Keratinocyte (primary cell): ENCODE measurements around the gene COIL. TPM values are rescaled to one million over a fixed set of nuclear protein-coding genes. Genes with fewer than 3 reads are reported as not detected.

ENCODE experiments used
- DNase-seq: peaks from one replicate; pipeline ENCODE4 v3.0.0-alpha.2; 2011; ENCODE audit warnings: low read depth, missing footprints, low spot score
- FAIRE-seq: peaks from 2 replicates; lab custom pipeline; 2011; peaks lifted over from hg19 to GRCh38; lab: Jason Lieb, UNC
- H2AFZ ChIP-seq: 2 replicates; pipeline ENCODE4 v1.6.0; 2012; ENCODE audit warnings: low read length, control low read depth, inconsistent platforms; ENCODE audit not compliant: control insufficient read depth
- H3K27ac ChIP-seq: 2 replicates; pipeline ENCODE4 v1.5.1; 2011; ENCODE audit warnings: low read length; ENCODE audit not compliant: control insufficient read depth, insufficient read depth
- H3K27me3 ChIP-seq: 3 replicates; pipeline ENCODE4 v1.6.0; 2011; ENCODE audit warnings: low read length; ENCODE audit not compliant: control insufficient read depth, insufficient read depth; ENCODE audit errors: extremely low read depth
- H3K36me3 ChIP-seq, 2 experiments: 2 replicates in 1 of 2; 3 replicates in 1 of 2; pipeline ENCODE4 v1.5.1; 2011; ENCODE audit warnings: low read length in 2 of 2, mild to moderate bottlenecking in 1 of 2; ENCODE audit not compliant: control insufficient read depth in 2 of 2, insufficient read depth in 2 of 2; ENCODE audit errors: extremely low read depth in 1 of 2
- H3K4me1 ChIP-seq: 3 replicates; pipeline ENCODE4 v1.5.1; 2011; ENCODE audit warnings: low read length; ENCODE audit not compliant: control insufficient read depth, insufficient read depth; ENCODE audit errors: extremely low read depth
- H3K4me2 ChIP-seq: 3 replicates; pipeline ENCODE4 v1.6.0; 2011; ENCODE audit warnings: low read depth, low read length; ENCODE audit not compliant: control insufficient read depth, insufficient read depth; ENCODE audit errors: extremely low read depth
- H3K4me3 ChIP-seq, 3 experiments: fragments of 200-600 bp in 1 of 3; sonication (generic) in 1 of 3; 2 replicates in 2 of 3; 3 replicates in 1 of 3; pipeline ENCODE4 v1.5.1; 2011 to 2016; ENCODE audit warnings: low read length in 3 of 3, mild to moderate bottlenecking in 3 of 3, control low read depth in 2 of 3, inconsistent platforms in 1 of 3, low read depth in 1 of 3, mixed read lengths in 1 of 3, mixed run types in 1 of 3, moderate library complexity in 1 of 3; ENCODE audit not compliant: control insufficient read depth in 2 of 3, insufficient read depth in 2 of 3; ENCODE audit errors: extremely low read depth in 1 of 3
- H3K79me2 ChIP-seq: 2 replicates; pipeline ENCODE4 v1.6.0; 2012; ENCODE audit warnings: low read length; ENCODE audit not compliant: control insufficient read depth, insufficient read depth
- H3K9ac ChIP-seq: 3 replicates; pipeline ENCODE4 v1.6.0; 2011; ENCODE audit warnings: low read length; ENCODE audit not compliant: control insufficient read depth, insufficient read depth; ENCODE audit errors: extremely low read depth
- H3K9me1 ChIP-seq: 3 replicates; pipeline ENCODE4 v1.6.0; 2011; ENCODE audit warnings: low read length; ENCODE audit not compliant: control insufficient read depth, insufficient read depth; ENCODE audit errors: extremely low read depth
- H3K9me3 ChIP-seq: 2 replicates; pipeline ENCODE4 v1.5.1; 2012; ENCODE audit warnings: low read depth, low read length; ENCODE audit not compliant: control insufficient read depth
- H4K20me1 ChIP-seq: 3 replicates; pipeline ENCODE4 v1.6.0; 2011; ENCODE audit warnings: low read length; ENCODE audit not compliant: control insufficient read depth, insufficient read depth; ENCODE audit errors: extremely low read depth
- CTCF ChIP-seq, 3 experiments: IDR thresholded peaks in 1 of 3; conservative IDR thresholded peaks in 1 of 3; optimal IDR thresholded peaks in 1 of 3; 2 replicates in 2 of 3; 3 replicates in 1 of 3; pipeline versions ENCODE3 to v1.5.1; 2011; ENCODE audit warnings: low read length in 3 of 3, mild to moderate bottlenecking in 3 of 3, moderate library complexity in 2 of 3, control low read depth in 1 of 3, inconsistent platforms in 1 of 3; ENCODE audit not compliant: insufficient read depth in 2 of 3; ENCODE audit errors: extremely low read depth in 1 of 3
- EZH2 ChIP-seq: IDR thresholded peaks from one replicate; pipeline ENCODE4 v1.6.1; 2012; ENCODE audit warnings: inconsistent platforms, mild to moderate bottlenecking, low read length, moderate library complexity
- dilution Hi-C: fragments of 300-500 bp; cut with MboI; formaldehyde crosslinking; loops from one replicate; pipeline ENCODE4 v1.7.0; 2020; ENCODE audit warnings: low sequenced_read_pairs; ENCODE audit not compliant: extremely low pct_ligation_motif_present
- polyA plus RNA-seq, 5 experiments: library from polyadenylated mRNA; depleted of rRNA in 3 of 5; stranded (reverse) in 3 of 5; stranded (forward) in 1 of 5; unstranded in 1 of 5; fragments of >200 nt; gene quantifications; 1 replicate in 1 of 5; 2 replicates in 3 of 5; 3 replicates in 1 of 5; pipeline versions ENCODE4 v1.2.1 to v1.2.3, GENCODE V29; 2011 to 2012; ENCODE audit warnings: missing spikeins in 2 of 5, low read depth in 1 of 5, low replicate concordance in 1 of 5

The COIL gene
- polyA plus RNA-seq, 1 donor (not counting 4 experiments of a cell fraction or from before 2014, with no cell fraction given), result 11.6 TPM

- Histone ChIP-seq H3K9me1 (no peaks in the 10 kb centered on the region), H3K79me2 (peaks cover 44% of the 10 kb centered on the region), H3K9me3 (no peaks in the 10 kb centered on the region), H3K4me2 (no peak overlapping the region), H3K27me3 (no peaks in the 10 kb centered on the region), H2AFZ (no peak overlapping the region), H3K36me3 (peaks cover 0 to 3% of the 10 kb centered on the region in 2 experiments), H3K9ac (no peak overlapping the region), H4K20me1 (no peaks in the 10 kb centered on the region), H3K4me3 (no peak overlapping the region), H3K27ac (no peak overlapping the region), H3K4me1 (peaks cover 14% of the 10 kb centered on the region)
- TF ChIP-seq EZH2 (no peak), CTCF (optimal IDR thresholded peaks at IDR 0.05 in 1 of 3, IDR thresholded peaks at IDR 0.05 in 1 of 3, conservative IDR thresholded peaks at IDR 0.05 in 1 of 3; ENCODE audit: extremely low read depth in 1 of 3, insufficient read depth in 2 of 3, low read length in 3 of 3) (no peak)
- FAIRE-seq, result no peak
- dilution Hi-C loops, result no loop called here
- no peak for DNase-seq
Measured at GRCh38 chr17:56956992-56957391, 3.9 kb downstream of the COIL start.

- peaks cover 10% of the 10 kb centered on the region for H3K79me2 ChIP-seq
- H3K4me3 ChIP-seq, result no peak overlapping the region
- TF ChIP-seq CTCF (optimal IDR thresholded peaks at IDR 0.05 in 1 of 3, IDR thresholded peaks at IDR 0.05 in 1 of 3, conservative IDR thresholded peaks at IDR 0.05 in 1 of 3; ENCODE audit: extremely low read depth in 1 of 3, insufficient read depth in 2 of 3, low read length in 3 of 3), result no peak
- TF ChIP-seq EZH2, result no peak
- FAIRE-seq, result no peak
- no peaks in the 10 kb centered on the region for H4K20me1 ChIP-seq
- no peak overlapping the region for H3K4me2 ChIP-seq
- H3K9ac ChIP-seq, result no peak overlapping the region
- no peak overlapping the region for H3K27ac ChIP-seq
- DNase-seq, result no peak
- H3K4me1 ChIP-seq, result peaks cover 3% of the 10 kb centered on the region
- no peak overlapping the region for H2AFZ ChIP-seq
- H3K9me1 ChIP-seq, result no peaks in the 10 kb centered on the region
- H3K9me3 ChIP-seq, result no peaks in the 10 kb centered on the region
- H3K36me3 ChIP-seq, result peaks cover 3 to 5% of the 10 kb centered on the region in 2 experiments
- H3K27me3 ChIP-seq, result no peaks in the 10 kb centered on the region
- dilution Hi-C loops, result no loop called here
Measured at GRCh38 chr17:56949595-56949994, 11.3 kb downstream of the COIL start.
